ENCODE measurements around the gene ZFYVE27.
A peak's percentile ranks its signal among the peaks of the same experiment; 100 is the strongest.

DNA sequence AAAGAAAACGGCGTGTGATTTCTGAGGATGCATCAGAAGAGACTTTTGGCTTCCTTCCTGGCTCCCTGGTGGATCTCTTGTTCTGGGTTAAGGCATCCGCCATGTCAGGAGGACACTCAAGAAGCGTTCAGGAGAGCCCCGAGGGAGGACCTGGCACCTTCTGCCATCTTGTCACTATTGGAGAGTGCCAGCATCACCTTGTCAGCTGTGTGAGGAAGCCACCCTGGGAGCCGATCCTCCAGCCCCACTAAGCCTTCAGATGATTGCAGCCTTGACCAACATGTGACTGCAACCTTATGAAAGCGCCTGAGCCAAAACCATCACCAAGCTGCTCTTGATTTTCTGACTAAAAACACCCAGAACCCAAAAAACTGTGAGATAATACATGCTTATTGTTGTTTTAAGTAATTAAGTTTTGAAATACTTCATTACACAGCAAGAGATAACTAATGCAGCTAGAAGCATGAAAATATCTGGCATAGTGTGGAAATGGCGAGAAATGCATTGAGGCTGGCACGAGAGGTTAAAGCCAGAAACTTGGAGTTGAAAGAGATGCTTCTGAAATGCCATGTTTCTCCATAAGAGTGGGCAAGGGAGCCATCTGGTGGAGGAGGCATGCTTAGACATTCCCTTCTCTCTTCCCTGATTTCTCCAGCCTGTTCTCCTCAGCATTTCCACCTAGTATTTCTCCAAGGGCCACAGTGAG is 5.4 kb upstream of the ZFYVE27 start:
- TF ChIP-seq, protein P1, sequence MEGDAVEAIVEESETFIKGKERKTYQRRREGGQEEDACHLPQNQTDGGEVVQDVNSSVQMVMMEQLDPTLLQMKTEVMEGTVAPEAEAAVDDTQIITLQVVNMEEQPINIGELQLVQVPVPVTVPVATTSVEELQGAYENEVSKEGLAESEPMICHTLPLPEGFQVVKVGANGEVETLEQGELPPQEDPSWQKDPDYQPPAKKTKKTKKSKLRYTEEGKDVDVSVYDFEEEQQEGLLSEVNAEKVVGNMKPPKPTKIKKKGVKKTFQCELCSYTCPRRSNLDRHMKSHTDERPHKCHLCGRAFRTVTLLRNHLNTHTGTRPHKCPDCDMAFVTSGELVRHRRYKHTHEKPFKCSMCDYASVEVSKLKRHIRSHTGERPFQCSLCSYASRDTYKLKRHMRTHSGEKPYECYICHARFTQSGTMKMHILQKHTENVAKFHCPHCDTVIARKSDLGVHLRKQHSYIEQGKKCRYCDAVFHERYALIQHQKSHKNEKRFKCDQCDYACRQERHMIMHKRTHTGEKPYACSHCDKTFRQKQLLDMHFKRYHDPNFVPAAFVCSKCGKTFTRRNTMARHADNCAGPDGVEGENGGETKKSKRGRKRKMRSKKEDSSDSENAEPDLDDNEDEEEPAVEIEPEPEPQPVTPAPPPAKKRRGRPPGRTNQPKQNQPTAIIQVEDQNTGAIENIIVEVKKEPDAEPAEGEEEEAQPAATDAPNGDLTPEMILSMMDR (IDR thresholded peaks at IDR 0.05) = peak; percentile 57 to 92 (median 88)
- TF ChIP-seq POLR2A (IDR thresholded peaks at IDR 0.05) (no peak), POLR2AphosphoS5 (IDR thresholded peaks at IDR 0.05) (peak in 1 of 3 donors; percentile 39)
